COLO668 (cell line): ENCODE measurements around the gene CCDC197.

Source experiments
- DNase-seq: peaks from one replicate; lab custom pipeline; 2025; ENCODE audit not compliant: unreplicated experiment; lab: John Stamatoyannopoulos, UW

The CCDC197 gene

GRCh38 chr14:94022532-94023411 is 25.7 kb downstream of the CCDC197 start:
- no peak for DNase-seq

GRCh38 chr14:94024549-94024948 is 27.4 kb downstream of the CCDC197 start:
- DNase-seq = no peak

- no peak for DNase-seq
Observed at GRCh38 chr14:94025720-94026119, 28.6 kb downstream of the CCDC197 start.

- peak; percentile 97 for DNase-seq
Observed at GRCh38 chr14:94026173-94026888, 29.2 kb downstream of the CCDC197 start, which contains the start of gene OTUB2. Gene OTUB2, plus strand, starts transcription at chr14:94026340. Its CDS starts 198 bp downstream, at chr14:94026538.

- DNase-seq = no peak
Observed at GRCh38 chr14:94026889-94027469, 29.9 kb downstream of the CCDC197 start.

GRCh38 chr14:94027566-94028449 is 30.7 kb downstream of the CCDC197 start:
- DNase-seq = peak; percentile 17

- peak; percentile 63 for DNase-seq
Observed at GRCh38 chr14:94028450-94028826, 31.3 kb downstream of the CCDC197 start.

GRCh38 chr14:94029265-94029664 is 32.2 kb downstream of the CCDC197 start:
- no peak for DNase-seq

GRCh38 chr14:94029671-94030203 is 32.6 kb downstream of the CCDC197 start:
- DNase-seq = no peak

- DNase-seq = no peak
Observed at GRCh38 chr14:94030571-94030970, 33.5 kb downstream of the CCDC197 start.

GRCh38 chr14:94031161-94031882 is 34.2 kb downstream of the CCDC197 start:
- DNase-seq = no peak

- DNase-seq = no peak
Observed at GRCh38 chr14:94031883-94032279, 34.8 kb downstream of the CCDC197 start.

GRCh38 chr14:94034886-94035285 is 37.8 kb downstream of the CCDC197 start:
- DNase-seq = no peak

GRCh38 chr14:94036313-94037167 is 39.4 kb downstream of the CCDC197 start:
- DNase-seq = peak; percentile 58

- DNase-seq = no peak
Observed at GRCh38 chr14:94037954-94038353, 40.9 kb downstream of the CCDC197 start.

- DNase-seq = no peak
Observed at GRCh38 chr14:94038510-94038909, 41.4 kb downstream of the CCDC197 start.

GRCh38 chr14:94038921-94039629 is 42.0 kb downstream of the CCDC197 start:
- DNase-seq = no peak

GRCh38 chr14:94040247-94040646 is 43.1 kb downstream of the CCDC197 start:
- no peak for DNase-seq
